Activated T-cell treated with anti-CD3 and anti-CD28 coated beads for 1 hour (primary cell): Measurements from ENCODE around the gene GTF2H1.
"Not testable (repeated sequence)": the region's sequence is repeated elsewhere in the genome, so short reads cannot be mapped to it uniquely, and the experiment has no call there.

Experiments used
- DNase-seq: peaks from one replicate; pipeline ENCODE4 v3.0.0-alpha.2; 2020; ENCODE audit warnings: low read depth

GTF2H1 gene

DNA sequence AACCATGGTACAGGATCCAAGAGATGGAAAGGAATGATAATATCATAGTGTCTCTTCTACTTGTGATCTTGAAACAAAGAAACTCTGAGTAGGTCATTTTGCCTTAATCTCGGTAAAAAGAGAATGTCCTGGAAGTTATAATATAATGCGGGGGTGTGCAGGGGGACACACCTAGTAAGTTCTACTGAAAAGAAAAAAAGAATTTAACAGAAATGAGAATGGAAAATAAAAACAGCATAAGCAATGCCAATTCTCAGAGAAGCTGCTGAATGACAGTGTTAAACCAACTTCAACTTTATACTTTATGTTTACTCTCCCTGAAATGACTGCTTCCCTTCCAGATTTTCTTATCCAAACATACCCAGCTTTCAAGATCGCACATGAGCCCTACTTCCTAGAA, 2.5 kb upstream of the GTF2H1 start:
- no peak for DNase-seq

DNA sequence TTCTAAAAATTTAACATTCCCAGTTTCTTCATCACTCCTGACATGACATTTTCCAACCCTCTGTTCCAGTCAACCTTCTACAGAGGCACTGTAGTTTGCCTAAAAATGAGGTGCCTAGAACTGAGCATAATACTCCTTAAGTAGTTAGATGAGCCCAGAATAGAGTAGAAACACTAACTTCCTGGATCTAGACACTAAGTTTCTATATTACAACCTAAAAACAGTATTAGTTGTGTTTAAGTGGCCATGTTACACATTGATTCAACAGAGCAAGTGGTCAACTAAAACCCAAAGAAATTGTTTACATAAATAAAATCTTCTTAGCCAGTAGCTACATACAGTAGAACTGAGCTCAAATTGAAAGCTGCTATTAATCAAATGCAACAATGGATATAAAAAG, 1.8 kb upstream of the GTF2H1 start:
- no peak for DNase-seq

DNA sequence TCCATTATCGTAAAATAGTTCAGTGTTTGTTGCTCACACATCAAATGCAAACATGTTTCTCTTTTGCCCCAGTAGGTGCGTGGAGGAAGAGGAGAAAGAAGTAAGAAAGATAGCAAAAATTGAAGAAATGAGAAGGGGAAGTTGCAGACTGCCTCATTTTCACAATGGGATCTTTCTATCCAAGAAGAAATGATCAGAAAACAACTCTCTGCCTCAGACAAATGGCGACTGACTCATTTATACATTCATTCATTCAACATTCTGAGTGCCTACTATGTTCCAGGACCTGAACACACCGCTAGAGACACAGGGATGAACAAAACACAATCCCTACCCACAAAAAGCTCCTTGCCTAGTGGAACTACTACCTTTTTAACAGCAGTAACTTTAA, 794 bp upstream of the GTF2H1 start:
- DNase-seq = no peak

DNA sequence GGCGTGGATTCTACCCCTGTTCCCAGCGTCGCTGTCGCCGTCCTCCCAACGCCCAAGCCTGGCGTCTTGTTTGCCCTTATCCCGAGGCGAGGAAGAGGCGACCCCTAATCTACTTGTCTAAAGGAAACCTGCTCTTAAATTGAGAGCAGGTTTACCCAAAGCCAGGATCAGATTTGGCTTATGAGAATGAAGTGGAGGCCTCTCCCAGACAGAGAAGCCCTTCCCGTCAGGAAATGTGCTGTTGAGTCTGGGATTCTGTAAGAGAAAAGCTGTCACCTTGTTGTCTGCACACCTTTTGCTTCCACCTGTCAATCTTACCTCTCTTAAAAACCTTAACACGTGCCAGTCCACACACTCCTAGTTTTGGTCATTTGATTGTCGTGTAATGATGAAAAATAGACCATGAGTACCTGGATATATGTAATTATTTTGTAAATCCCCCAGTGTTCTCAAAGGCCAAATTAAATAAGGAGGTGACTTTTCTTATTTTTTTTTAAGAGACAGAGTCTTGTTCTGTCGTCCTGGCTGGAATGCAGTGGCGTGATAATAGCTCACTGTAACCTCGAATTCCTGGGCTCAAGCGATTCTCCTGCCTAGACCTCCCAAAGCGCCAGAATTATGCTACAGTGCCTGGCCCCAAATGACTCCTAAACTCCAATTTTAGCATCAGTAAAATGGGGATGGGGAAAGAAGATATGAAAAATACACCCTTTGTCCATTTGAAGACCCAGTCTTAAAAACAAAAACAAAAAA, 627 bp downstream of the GTF2H1 start:
- no peak for DNase-seq

- not testable (repeated sequence) for DNase-seq
Observed at GRCh38 chr11:18323881-18324280, 1.5 kb downstream of the GTF2H1 start.

DNA sequence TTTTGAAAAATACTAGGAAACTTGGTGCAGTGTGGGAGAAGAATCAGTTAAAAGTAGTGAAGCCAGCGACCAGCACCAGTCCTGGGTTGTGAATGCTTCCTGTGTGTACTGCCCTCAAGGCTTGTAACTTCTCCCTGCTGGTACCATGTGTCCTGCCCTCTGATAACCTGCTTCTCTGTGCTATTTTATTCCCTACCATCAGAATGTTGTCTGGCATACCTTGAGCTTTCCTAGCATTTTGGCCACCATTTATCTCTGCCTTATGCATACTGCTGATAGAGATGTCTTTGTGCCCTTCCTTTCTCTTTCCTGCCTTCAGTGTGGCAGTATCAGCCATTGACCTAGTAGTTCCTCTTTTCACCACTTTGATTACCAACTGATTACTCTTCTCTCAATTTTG, 2.0 kb downstream of the GTF2H1 start:
- no peak for DNase-seq

- DNase-seq = no peak
Observed at GRCh38 chr11:18329196-18329870, 7.0 kb downstream of the GTF2H1 start.

GRCh38 chr11:18330921-18331320, 8.6 kb downstream of the GTF2H1 start:
- no peak for DNase-seq

DNA sequence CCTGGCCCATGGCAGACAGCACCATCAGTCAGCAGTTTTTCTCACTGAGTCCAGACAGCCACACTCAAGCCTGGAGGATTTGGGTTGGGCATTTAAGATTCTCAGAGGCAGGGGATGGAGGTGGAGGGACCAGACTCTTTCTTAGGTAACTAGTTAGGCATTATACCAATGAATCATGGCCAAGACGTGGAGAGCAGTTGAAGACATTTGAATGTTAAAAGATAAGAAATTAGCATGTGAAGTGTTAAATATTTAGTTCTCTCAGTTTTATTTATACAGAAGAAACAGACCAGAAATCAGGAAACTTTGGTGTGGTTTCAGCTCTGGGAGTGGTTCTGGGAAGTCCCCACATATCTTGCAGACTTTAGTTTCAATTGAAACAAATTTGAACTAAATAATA, 9.9 kb downstream of the GTF2H1 start:
- no peak for DNase-seq

- DNase-seq = no peak
Observed at GRCh38 chr11:18332891-18333290, 10.5 kb downstream of the GTF2H1 start.

DNA sequence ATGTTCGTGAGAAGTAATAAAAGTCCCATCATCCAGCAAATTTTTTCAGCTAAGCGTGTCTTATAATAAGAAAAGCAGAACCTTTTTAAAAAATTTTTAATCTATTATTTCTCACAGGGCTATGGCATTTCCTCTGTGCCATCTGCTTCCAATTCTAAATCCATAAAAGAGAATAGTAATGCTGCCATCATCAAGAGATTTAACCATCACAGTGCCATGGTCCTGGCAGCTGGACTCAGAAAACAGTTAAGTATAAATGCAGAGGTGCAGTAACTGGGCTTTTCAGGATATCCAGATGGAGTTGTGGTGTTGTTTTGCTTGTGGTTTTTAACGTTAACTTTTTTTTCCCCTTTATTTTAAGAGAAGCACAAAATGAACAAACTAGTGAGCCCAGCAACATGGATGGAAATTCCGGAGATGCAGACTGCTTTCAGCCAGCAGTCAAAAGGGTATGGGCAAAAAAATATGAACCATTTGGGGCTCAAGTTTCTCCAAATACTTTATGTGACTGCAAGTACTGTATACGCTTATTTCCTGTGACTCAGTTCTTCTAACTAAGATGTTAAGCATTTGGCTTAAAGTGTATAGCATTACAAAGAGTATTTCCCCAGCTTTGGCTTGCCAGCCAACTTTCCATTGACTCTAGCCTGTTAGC, 25.2 kb downstream of the GTF2H1 start:
- no peak for DNase-seq

DNA sequence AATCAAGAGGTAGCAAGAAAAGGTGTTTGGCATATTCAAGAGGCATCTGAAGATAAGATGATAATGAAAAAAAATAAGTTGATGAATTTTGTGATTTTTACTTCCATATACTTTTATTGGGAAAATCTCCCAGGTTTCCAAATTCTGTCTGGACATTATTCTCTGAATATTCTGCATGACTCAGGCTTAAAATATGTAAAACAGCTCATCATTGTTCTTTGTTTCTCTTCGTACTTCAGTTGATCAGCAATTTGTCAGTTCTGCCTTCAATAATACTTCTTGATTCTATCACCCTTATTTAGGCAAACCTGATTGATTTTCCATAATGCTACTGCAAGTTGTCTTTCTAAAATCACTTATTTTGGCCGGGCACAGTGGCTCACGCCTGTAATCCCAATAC, 30.2 kb downstream of the GTF2H1 start:
- DNase-seq = no peak

DNA sequence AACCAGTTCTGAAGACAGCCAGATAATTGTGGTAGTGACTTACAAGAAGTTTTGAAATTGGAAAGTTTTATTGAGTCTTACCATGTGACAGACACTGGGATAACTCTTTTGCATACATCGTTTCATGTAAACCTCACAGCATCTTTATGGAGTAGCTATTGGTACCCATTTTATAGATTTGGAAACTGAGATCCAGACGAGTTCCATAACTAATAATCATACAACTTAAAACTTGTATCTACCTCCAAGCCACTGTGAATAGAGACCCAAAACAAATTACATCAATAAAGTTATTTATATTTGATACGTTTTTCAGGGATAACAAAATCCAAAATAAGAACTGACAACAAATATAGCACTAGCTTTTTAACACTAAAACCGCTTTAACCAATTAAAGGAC, 36.3 kb downstream of the GTF2H1 start:
- DNase-seq = no peak

GRCh38 chr11:18361154-18361553, 38.8 kb downstream of the GTF2H1 start:
- DNase-seq = no peak

GRCh38 chr11:18364495-18365073, 42.2 kb downstream of the GTF2H1 start:
- no peak for DNase-seq

- DNase-seq = no peak
Observed at GRCh38 chr11:18365741-18366140, 43.4 kb downstream of the GTF2H1 start.

DNA sequence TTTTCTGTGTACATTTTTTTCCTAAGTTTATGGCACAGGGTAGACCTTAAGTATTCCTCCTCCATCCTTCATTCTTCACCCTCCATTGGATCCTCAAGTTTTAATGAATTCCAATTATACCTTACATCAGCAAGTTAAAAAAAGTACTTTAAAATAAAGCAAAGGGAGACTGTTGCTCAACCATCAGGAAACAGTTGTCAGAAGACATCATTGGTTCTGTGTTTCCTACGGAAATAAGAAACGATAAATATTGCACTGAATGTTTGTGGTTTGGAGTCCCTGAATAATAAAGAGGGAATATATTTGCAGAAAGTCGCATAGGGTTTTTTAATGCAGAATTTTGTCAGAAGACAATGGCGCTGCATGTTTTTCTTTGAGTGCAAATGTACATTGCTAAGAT, 43.9 kb downstream of the GTF2H1 start:
- DNase-seq = no peak

- no peak for DNase-seq
Observed at GRCh38 chr11:18367431-18367830, 45.1 kb downstream of the GTF2H1 start.

GRCh38 chr11:18368221-18368620, 45.9 kb downstream of the GTF2H1 start:
- DNase-seq = no peak

DNA sequence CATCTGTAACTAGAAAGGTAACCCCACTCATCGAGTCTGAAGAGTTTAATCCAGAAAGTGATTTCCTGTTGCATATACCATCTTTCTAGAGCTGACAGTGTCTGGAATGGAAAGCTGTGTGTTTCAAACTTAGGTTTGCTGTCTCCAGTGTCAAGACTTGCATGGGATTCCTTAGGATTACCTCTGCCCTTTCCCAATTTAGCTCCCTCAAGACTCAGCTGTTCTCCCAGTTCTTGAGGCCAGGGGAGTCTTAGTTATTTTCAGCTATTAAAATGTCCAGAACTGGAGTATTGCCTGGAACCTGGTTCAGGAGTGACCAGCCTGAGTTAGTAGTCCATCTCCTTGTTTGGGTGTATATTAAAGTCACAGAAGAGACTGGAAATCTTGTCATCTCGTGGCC, 47.0 kb downstream of the GTF2H1 start:
- no peak for DNase-seq

DNA sequence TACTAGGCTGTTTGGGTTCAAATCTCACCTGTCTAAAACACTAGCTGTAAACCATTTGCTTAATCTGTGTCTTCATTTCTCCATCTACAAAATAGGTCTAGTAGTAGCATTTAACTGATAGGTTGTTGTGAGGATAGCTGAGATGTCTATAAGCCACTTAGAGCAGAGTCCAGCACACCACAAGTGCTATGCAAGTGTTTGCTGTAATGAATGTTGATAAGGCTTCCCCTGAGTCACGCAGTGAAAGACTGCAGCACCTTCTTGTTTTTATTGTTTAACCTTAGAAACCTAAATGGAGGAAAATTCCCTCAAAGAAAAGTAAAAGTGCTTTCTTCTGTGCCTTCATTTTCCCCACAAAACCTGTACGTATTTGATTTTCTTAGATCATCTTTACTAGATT, 48.9 kb downstream of the GTF2H1 start:
- DNase-seq = no peak

DNA sequence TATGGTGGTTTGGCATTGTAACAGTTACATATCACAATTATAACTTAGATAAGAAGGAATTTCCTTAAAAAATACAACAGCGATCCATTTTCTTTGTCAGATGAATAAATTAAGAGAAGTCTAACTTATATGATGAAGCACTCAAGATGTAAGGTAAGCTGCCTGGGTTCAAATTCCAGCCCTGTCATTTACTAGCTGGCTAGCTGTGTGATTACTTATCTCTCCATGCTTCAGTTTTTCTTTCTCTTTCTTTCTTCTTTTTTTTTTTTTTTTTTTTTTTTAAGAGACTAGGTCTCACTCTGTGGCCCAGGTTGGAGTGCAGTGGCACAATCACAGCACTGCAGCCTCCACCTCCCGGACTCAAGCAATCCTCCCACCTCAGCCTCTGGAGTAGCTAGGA, 49.8 kb downstream of the GTF2H1 start:
- no peak for DNase-seq

GRCh38 chr11:18374956-18375355, 52.6 kb downstream of the GTF2H1 start:
- no peak for DNase-seq
